Endothelial cell of umbilical vein (primary cell): ENCODE results near the gene CCBE1. TPM values are rescaled to one million over a fixed set of nuclear protein-coding genes. Genes with fewer than 3 reads are reported as not detected.

Source experiments
- BruUV-seq: library from RNA; stranded (reverse); fragments of 400-500 nt; replicated peaks from 2 replicates; lab custom pipeline; 2021; lab: Mats Ljungman, UMichigan
- CTCF ChIA-PET: fragments of 300-600, 350-600 bp; sonication (Branson Sonifier 250); formaldehyde crosslinking; loops from one replicate; lab custom pipeline; 2021; ENCODE audit warnings: antibody characterized with exemption, inconsistent platforms; lab: Charles Lee
- POLR2A ChIA-PET: fragments of 300-600, 350-600 bp; sonication (Branson Sonifier 250); formaldehyde crosslinking; loops from one replicate; lab custom pipeline; 2021; ENCODE audit warnings: antibody characterized with exemption, inconsistent platforms; lab: Charles Lee
- DNase-seq: peaks from one replicate; pipeline ENCODE4 v3.0.0-alpha.2; 2011; ENCODE audit warnings: low read depth, low spot score
- FAIRE-seq: peaks from 2 replicates; lab custom pipeline; 2011; peaks lifted over from hg19 to GRCh38; lab: Jason Lieb, UNC
- H2AFZ ChIP-seq: 2 replicates; pipeline ENCODE4 v1.6.0; 2012; ENCODE audit warnings: low read depth, low read length, control low read depth, inconsistent platforms
- H3K27ac ChIP-seq: 2 replicates; pipeline ENCODE4 v1.5.1; 2011; ENCODE audit warnings: low read depth, mild to moderate bottlenecking, control low read depth, low read length, moderate library complexity; ENCODE audit not compliant: insufficient read depth
- H3K27me3 ChIP-seq, 2 experiments: 2 replicates each; pipeline versions ENCODE4 v1.6.0 to v1.6.1; 2011; ENCODE audit warnings: low read length in 2 of 2, mixed read lengths in 1 of 2; ENCODE audit not compliant: control insufficient read depth in 2 of 2, insufficient read depth in 2 of 2
- H3K36me3 ChIP-seq, 2 experiments: 2 replicates in 1 of 2; 3 replicates in 1 of 2; pipeline ENCODE4 v1.5.1; 2011; ENCODE audit warnings: low read length in 2 of 2, mild to moderate bottlenecking in 1 of 2, moderate library complexity in 1 of 2; ENCODE audit not compliant: control insufficient read depth in 2 of 2, insufficient read depth in 2 of 2; ENCODE audit errors: extremely low read depth in 1 of 2
- H3K4me1 ChIP-seq: 3 replicates; pipeline ENCODE4 v1.5.1; 2011; ENCODE audit warnings: mild to moderate bottlenecking, low read length; ENCODE audit not compliant: control insufficient read depth, insufficient read depth; ENCODE audit errors: extremely low read depth
- H3K4me2 ChIP-seq: 2 replicates; pipeline ENCODE4 v1.6.1; 2011; ENCODE audit warnings: low read length, control low read depth, mixed read lengths; ENCODE audit not compliant: insufficient read depth
- H3K4me3 ChIP-seq, 3 experiments: fragments of 200-600 bp in 1 of 3; sonication (generic), shearing (Covaris generic) in 1 of 3; replicated peaks in 1 of 3; 2 replicates each; pipeline ENCODE4 v1.5.1; 2011 to 2016; ENCODE audit warnings: control low read depth in 3 of 3, low read length in 3 of 3, mild to moderate bottlenecking in 2 of 3, inconsistent platforms in 1 of 3, low read depth in 1 of 3, moderate library complexity in 1 of 3; ENCODE audit not compliant: insufficient read depth in 1 of 3
- H3K79me2 ChIP-seq: 2 replicates; pipeline ENCODE4 v1.6.0; 2012; ENCODE audit warnings: low read length, inconsistent platforms; ENCODE audit not compliant: control insufficient read depth, insufficient read depth
- H3K9ac ChIP-seq: replicated peaks from 2 replicates; pipeline ENCODE3; 2011; ENCODE audit warnings: low read length, control low read depth; ENCODE audit not compliant: insufficient read depth; ENCODE audit errors: extremely low read depth
- H3K9me1 ChIP-seq: replicated peaks from 3 replicates; pipeline ENCODE4 v1.6.0; 2011; ENCODE audit warnings: mild to moderate bottlenecking, low read length; ENCODE audit not compliant: control insufficient read depth, insufficient read depth; ENCODE audit errors: extremely low read depth
- H3K9me3 ChIP-seq: replicated peaks from 2 replicates; pipeline ENCODE4 v1.5.1; 2012; ENCODE audit warnings: low read length, inconsistent platforms; ENCODE audit not compliant: control insufficient read depth, insufficient read depth
- H4K20me1 ChIP-seq: replicated peaks from 2 replicates; pipeline ENCODE3; 2011; ENCODE audit warnings: mild to moderate bottlenecking, low read length; ENCODE audit not compliant: control insufficient read depth, insufficient read depth; ENCODE audit errors: extremely low read depth
- EZH2 ChIP-seq: IDR thresholded peaks from 2 replicates; pipeline ENCODE4 v1.6.1; 2012; ENCODE audit warnings: borderline replicate concordance, low read depth, mild to moderate bottlenecking, moderate library complexity, low read length, inconsistent platforms; ENCODE audit not compliant: severe bottlenecking
- JUN ChIP-seq: IDR thresholded peaks from 2 replicates; pipeline ENCODE4 v1.6.1; 2011; ENCODE audit warnings: borderline replicate concordance, low read depth; ENCODE audit not compliant: insufficient read length, insufficient read depth
- MYC ChIP-seq: IDR thresholded peaks from one replicate; pipeline ENCODE4 v1.6.1; 2011; ENCODE audit warnings: mild to moderate bottlenecking, low read depth, low read length
- POLR2AphosphoS5 ChIP-seq: IDR thresholded peaks from 2 replicates; pipeline ENCODE4 v1.6.1; 2012; ENCODE audit warnings: low read depth, mild to moderate bottlenecking, control low read depth, low read length, moderate library complexity; ENCODE audit not compliant: insufficient read depth
- dilution Hi-C: fragments of 300-500 bp; cut with MboI; formaldehyde crosslinking; loops from one replicate; pipeline ENCODE4 v1.15.0; 2019; ENCODE audit warnings: low sequenced_read_pairs; ENCODE audit not compliant: extremely low pct_ligation_motif_present
- intact Hi-C: fragments of 100-400 bp; cut with micrococcal nuclease; formaldehyde crosslinking; loops from one replicate; pipeline ENCODE4 v1.10.0; 2022
- polyA plus RNA-seq, 4 experiments: library from polyadenylated mRNA; depleted of rRNA in 3 of 4; stranded (reverse) in 3 of 4; unstranded in 1 of 4; fragments of >200 nt; gene quantifications; 2 replicates each; pipeline versions ENCODE4 v1.2.1 to v1.2.3, GENCODE V29; 2011 to 2012; ENCODE audit warnings: missing spikeins in 1 of 4
- total RNA-seq: library from RNA; stranded (reverse); gene quantifications from 2 replicates; pipeline ENCODE4 v1.2.3, GENCODE V29; 2021
- TF ChIP-seq, protein P1 (sequence below), 2 donors: IDR thresholded peaks; 1 replicate in 1 of 2; 2 replicates in 1 of 2; pipeline ENCODE4 v1.5.1; 2011; ENCODE audit warnings: low read length in 2 of 2, mild to moderate bottlenecking in 2 of 2, moderate library complexity in 2 of 2, control low read depth in 1 of 2, inconsistent platforms in 1 of 2, low read depth in 1 of 2; ENCODE audit not compliant: insufficient read depth in 1 of 2; ENCODE audit errors: extremely low read depth in 1 of 2
- TF ChIP-seq, protein P2 (sequence below): IDR thresholded peaks from 2 replicates; pipeline ENCODE4 v1.6.1; 2011; ENCODE audit not compliant: insufficient read depth, insufficient read length

The CCBE1 gene
- total and polyA plus RNA-seq, 2 donors (not counting 3 experiments of a cell fraction or from before 2014, with no cell fraction given): 0.04 TPM; not detected in 1

- FAIRE-seq: no peak
- H3K9ac ChIP-seq: no peak overlapping the region
- no peak overlapping the region for H2AFZ ChIP-seq
- H3K4me3 ChIP-seq: no peak overlapping the region
- no peaks in the 10 kb centered on the region for H4K20me1 ChIP-seq
- H3K4me2 ChIP-seq: no peak overlapping the region
- no peaks in the 10 kb centered on the region for H3K4me1 ChIP-seq
- POLR2A ChIA-PET: no interaction called here
- no peaks in the 10 kb centered on the region for H3K27me3 ChIP-seq
- TF ChIP-seq, protein P1, sequence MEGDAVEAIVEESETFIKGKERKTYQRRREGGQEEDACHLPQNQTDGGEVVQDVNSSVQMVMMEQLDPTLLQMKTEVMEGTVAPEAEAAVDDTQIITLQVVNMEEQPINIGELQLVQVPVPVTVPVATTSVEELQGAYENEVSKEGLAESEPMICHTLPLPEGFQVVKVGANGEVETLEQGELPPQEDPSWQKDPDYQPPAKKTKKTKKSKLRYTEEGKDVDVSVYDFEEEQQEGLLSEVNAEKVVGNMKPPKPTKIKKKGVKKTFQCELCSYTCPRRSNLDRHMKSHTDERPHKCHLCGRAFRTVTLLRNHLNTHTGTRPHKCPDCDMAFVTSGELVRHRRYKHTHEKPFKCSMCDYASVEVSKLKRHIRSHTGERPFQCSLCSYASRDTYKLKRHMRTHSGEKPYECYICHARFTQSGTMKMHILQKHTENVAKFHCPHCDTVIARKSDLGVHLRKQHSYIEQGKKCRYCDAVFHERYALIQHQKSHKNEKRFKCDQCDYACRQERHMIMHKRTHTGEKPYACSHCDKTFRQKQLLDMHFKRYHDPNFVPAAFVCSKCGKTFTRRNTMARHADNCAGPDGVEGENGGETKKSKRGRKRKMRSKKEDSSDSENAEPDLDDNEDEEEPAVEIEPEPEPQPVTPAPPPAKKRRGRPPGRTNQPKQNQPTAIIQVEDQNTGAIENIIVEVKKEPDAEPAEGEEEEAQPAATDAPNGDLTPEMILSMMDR (IDR thresholded peaks at IDR 0.05; ENCODE audit: extremely low read depth in 1 of 2, insufficient read depth in 1 of 2, low read depth in 1 of 2, low read length in 2 of 2): no peak
- TF ChIP-seq MYC: no peak
- TF ChIP-seq JUN: no peak
- TF ChIP-seq, protein P2, sequence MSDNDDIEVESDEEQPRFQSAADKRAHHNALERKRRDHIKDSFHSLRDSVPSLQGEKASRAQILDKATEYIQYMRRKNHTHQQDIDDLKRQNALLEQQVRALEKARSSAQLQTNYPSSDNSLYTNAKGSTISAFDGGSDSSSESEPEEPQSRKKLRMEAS: no peak
- TF ChIP-seq EZH2: no peak
- TF ChIP-seq POLR2AphosphoS5: no peak
- dilution Hi-C loops (no loop called here), intact Hi-C loops (no loop called here)
- no peaks in the 10 kb centered on the region for H3K79me2 ChIP-seq
- CTCF ChIA-PET: interaction anchor here (0.9 to 2.2 kb wide), 3 partner anchors 12 to 32 kb away, joined by 3 to 11 read pairs (median 3); partner anchors contain the start of gene CCBE1
- no peaks in the 10 kb centered on the region for H3K9me1 ChIP-seq
- H3K27ac ChIP-seq: no peak overlapping the region
- no peak for DNase-seq
- BruUV-seq: no TSS peak
- H3K9me3 ChIP-seq: no peaks in the 10 kb centered on the region
- H3K36me3 ChIP-seq: no peaks in the 10 kb centered on the region
Measured at GRCh38 chr18:59729781-59730180, 32.6 kb upstream of the CCBE1 start.
